Sigmoid colon (tissue), 7 donors: ENCODE data around the gene CCDC152. TPM values are rescaled to one million over a fixed set of nuclear protein-coding genes. Genes with fewer than 3 reads are reported as not detected.

Experiments used
- DNase-seq: peaks from one replicate; pipeline ENCODE4 v3.0.0-alpha.2; 2019
- H3K27ac ChIP-seq, 4 donors: fragments of 200-600 bp; sonication (generic); one replicate each; pipeline ENCODE4 v1.5.1; 2016 to 2019; ENCODE audit warnings: mild to moderate bottlenecking in 1 of 4
- H3K27me3 ChIP-seq, 3 donors: fragments of 200-600 bp; sonication (generic); one replicate each; pipeline ENCODE4 v1.5.1; 2019; ENCODE audit warnings: mild to moderate bottlenecking in 1 of 3
- H3K36me3 ChIP-seq, 4 donors: fragments of 200-600 bp; sonication (generic); one replicate each; pipeline ENCODE4 v1.5.1; 2016 to 2019
- H3K4me1 ChIP-seq, 4 donors: fragments of 200-600 bp; sonication (generic); one replicate each; pipeline ENCODE4 v1.5.1; 2017 to 2019
- H3K4me3 ChIP-seq, 4 donors: fragments of 200-600 bp; sonication (generic); one replicate each; pipeline ENCODE4 v1.5.1; 2017 to 2019; ENCODE audit warnings: mild to moderate bottlenecking in 2 of 4, moderate library complexity in 1 of 4
- H3K9me3 ChIP-seq, 4 donors: fragments of 200-600 bp in 3 of 4; sonication (generic) in 3 of 4; one replicate each; pipeline versions ENCODE4 v1.5.1 to v1.6.1; 2013 to 2019
- EP300 ChIP-seq, 4 donors: sonication (generic); formaldehyde crosslinking; IDR thresholded peaks; one replicate each; pipeline ENCODE4 v1.6.1; 2017; ENCODE audit warnings: antibody characterized with exemption in 4 of 4
- POLR2A ChIP-seq, 2 donors: fragments of 450-650 bp; IDR thresholded peaks; one replicate each; pipeline ENCODE4 v1.6.1; 2016; ENCODE audit warnings: antibody characterized with exemption in 2 of 2, mild to moderate bottlenecking in 2 of 2, moderate library complexity in 2 of 2
- POLR2AphosphoS5 ChIP-seq, 4 donors: sonication (generic); formaldehyde crosslinking; IDR thresholded peaks; one replicate each; pipeline ENCODE4 v1.6.1; 2017; ENCODE audit warnings: antibody characterized with exemption in 4 of 4
- WGBS, 2 donors: extraction: QIAGEN DNeasy Blood & Tissue Kit; methylation state at CpG; one replicate each; pipeline ENCODE4 v1.1.7; 2013; 5-methylcytosine and 5-hydroxymethylcytosine counted together
- intact Hi-C: fragments of 100-400 bp; cut with DNase I; formaldehyde crosslinking; loops from one replicate; pipeline ENCODE4 v1.15.1; 2023
- polyA plus RNA-seq, 3 donors: library from polyadenylated mRNA; stranded (reverse); fragments of 200-250 nt; gene quantifications; one replicate each; pipeline ENCODE4 v1.2.3, GENCODE V29; 2013
- total RNA-seq, 4 donors: library from RNA; depleted of rRNA; stranded (reverse); fragments of >200 nt; gene quantifications; one replicate each; pipeline ENCODE4 v1.1.0, GENCODE V29; 2016
- TF ChIP-seq, protein P1 (sequence below), 4 experiments: fragments of 450-650 bp in 3 of 4; fragments of 200-600 bp in 1 of 4; IDR thresholded peaks; one replicate each; pipeline ENCODE4 v1.5.1; 2016 to 2019; ENCODE audit warnings: antibody characterized with exemption in 4 of 4, mild to moderate bottlenecking in 3 of 4, moderate library complexity in 2 of 4
- donor health status: healthy with polysubstance abuse.
- donor health status: Bipolar disorder and iron deficiency.
- donor health status: healthy.

CCDC152 gene
- total and polyA plus RNA-seq, 7 donors, result 0.41 to 3.2 (median 1.5) TPM; not detected in 1

GRCh38 chr5:42784132-42784531 lies 27.5 kb downstream of the CCDC152 start:
- no peak overlapping the region for H3K4me3 ChIP-seq
- no peaks in the 10 kb centered on the region for H3K4me1 ChIP-seq
- H3K9me3 ChIP-seq, result peaks cover 0 to 8% (median 3%) of the 10 kb centered on the region in 4 donors
- no peaks in the 10 kb centered on the region for H3K36me3 ChIP-seq
- intact Hi-C loops, result no loop called here
- TF ChIP-seq, protein P1, sequence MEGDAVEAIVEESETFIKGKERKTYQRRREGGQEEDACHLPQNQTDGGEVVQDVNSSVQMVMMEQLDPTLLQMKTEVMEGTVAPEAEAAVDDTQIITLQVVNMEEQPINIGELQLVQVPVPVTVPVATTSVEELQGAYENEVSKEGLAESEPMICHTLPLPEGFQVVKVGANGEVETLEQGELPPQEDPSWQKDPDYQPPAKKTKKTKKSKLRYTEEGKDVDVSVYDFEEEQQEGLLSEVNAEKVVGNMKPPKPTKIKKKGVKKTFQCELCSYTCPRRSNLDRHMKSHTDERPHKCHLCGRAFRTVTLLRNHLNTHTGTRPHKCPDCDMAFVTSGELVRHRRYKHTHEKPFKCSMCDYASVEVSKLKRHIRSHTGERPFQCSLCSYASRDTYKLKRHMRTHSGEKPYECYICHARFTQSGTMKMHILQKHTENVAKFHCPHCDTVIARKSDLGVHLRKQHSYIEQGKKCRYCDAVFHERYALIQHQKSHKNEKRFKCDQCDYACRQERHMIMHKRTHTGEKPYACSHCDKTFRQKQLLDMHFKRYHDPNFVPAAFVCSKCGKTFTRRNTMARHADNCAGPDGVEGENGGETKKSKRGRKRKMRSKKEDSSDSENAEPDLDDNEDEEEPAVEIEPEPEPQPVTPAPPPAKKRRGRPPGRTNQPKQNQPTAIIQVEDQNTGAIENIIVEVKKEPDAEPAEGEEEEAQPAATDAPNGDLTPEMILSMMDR (IDR thresholded peaks at IDR 0.05), result no peak
- TF ChIP-seq EP300 (IDR thresholded peaks at IDR 0.05) (no peak), POLR2A (IDR thresholded peaks at IDR 0.05) (no peak), POLR2AphosphoS5 (IDR thresholded peaks at IDR 0.05) (no peak)
- H3K27ac ChIP-seq, result no peak overlapping the region
- 92 to 93% methylated on average over 1 of the region's 1 CpG for WGBS, 2 donors
- DNase-seq, result no peak
- no peaks in the 10 kb centered on the region for H3K27me3 ChIP-seq

DNA sequence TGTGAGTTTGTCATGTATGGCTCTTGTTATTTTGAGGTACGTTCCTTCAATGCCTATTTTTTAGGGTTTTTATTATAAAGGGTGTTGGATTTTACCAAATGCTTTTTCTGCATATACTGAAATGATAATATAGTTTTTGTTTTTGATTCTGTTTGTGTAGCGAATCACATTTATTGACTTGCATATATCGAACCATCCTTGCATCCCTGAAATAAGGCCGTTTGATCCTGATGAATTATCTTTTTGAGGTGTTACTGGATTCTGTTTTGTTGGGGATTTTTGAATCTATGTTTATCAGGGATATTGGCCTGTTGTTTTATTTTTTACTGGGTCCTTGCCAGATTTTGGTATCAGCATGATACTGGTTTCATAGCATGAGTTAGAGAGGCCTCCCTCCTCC lies 29.1 kb downstream of the CCDC152 start:
- no peak for DNase-seq
- Histone ChIP-seq H3K27me3 (no peaks in the 10 kb centered on the region), H3K4me3 (no peak overlapping the region), H3K36me3 (no peaks in the 10 kb centered on the region), H3K27ac (no peak overlapping the region), H3K9me3 (peaks cover 0 to 8% (median 3%) of the 10 kb centered on the region in 4 donors), H3K4me1 (no peaks in the 10 kb centered on the region)
- 94 to 96% methylated on average over 4 of the region's 4 CpGs for WGBS, 2 donors
- intact Hi-C loops, result no loop called here
- TF ChIP-seq POLR2AphosphoS5 (IDR thresholded peaks at IDR 0.05), result no peak
- TF ChIP-seq, protein P1 (IDR thresholded peaks at IDR 0.05), result no peak
- no peak for TF ChIP-seq EP300 (IDR thresholded peaks at IDR 0.05)
- TF ChIP-seq POLR2A (IDR thresholded peaks at IDR 0.05), result no peak

- DNase-seq, result no peak
- H3K36me3 ChIP-seq, result no peaks in the 10 kb centered on the region
- H3K27me3 ChIP-seq, result no peaks in the 10 kb centered on the region
- TF ChIP-seq POLR2A (IDR thresholded peaks at IDR 0.05), result no peak
- no peak for TF ChIP-seq EP300 (IDR thresholded peaks at IDR 0.05)
- TF ChIP-seq, protein P1 (IDR thresholded peaks at IDR 0.05), result no peak
- TF ChIP-seq POLR2AphosphoS5 (IDR thresholded peaks at IDR 0.05), result no peak
- no peak overlapping the region for H3K27ac ChIP-seq
- H3K4me3 ChIP-seq, result no peak overlapping the region
- H3K4me1 ChIP-seq, result no peaks in the 10 kb centered on the region
- peaks cover 0 to 8% (median 3%) of the 10 kb centered on the region in 4 donors for H3K9me3 ChIP-seq
- intact Hi-C loops, result no loop called here
Observed at GRCh38 chr5:42787073-42787472, 30.5 kb downstream of the CCDC152 start.

- WGBS, 2 donors, result 14 to 64% methylated on average over 1 of the region's 1 CpG
- H3K9me3 ChIP-seq, result peaks cover 0 to 8% (median 3%) of the 10 kb centered on the region in 4 donors
- TF ChIP-seq EP300 (IDR thresholded peaks at IDR 0.05) (no peak), POLR2A (IDR thresholded peaks at IDR 0.05) (no peak), POLR2AphosphoS5 (IDR thresholded peaks at IDR 0.05) (no peak)
- TF ChIP-seq, protein P1 (IDR thresholded peaks at IDR 0.05), result no peak
- DNase-seq, result no peak
- H3K27ac ChIP-seq, result no peak overlapping the region
- intact Hi-C loops, result no loop called here
- no peaks in the 10 kb centered on the region for H3K4me1 ChIP-seq
- no peak overlapping the region for H3K4me3 ChIP-seq
- no peaks in the 10 kb centered on the region for H3K27me3 ChIP-seq
- H3K36me3 ChIP-seq, result no peaks in the 10 kb centered on the region
Observed at GRCh38 chr5:42787845-42788244, 31.2 kb downstream of the CCDC152 start.

GRCh38 chr5:42791151-42791550 lies 34.5 kb downstream of the CCDC152 start:
- H3K27me3 ChIP-seq, result no peaks in the 10 kb centered on the region
- DNase-seq, result no peak
- no peak overlapping the region for H3K4me3 ChIP-seq
- no peak for TF ChIP-seq EP300 (IDR thresholded peaks at IDR 0.05)
- TF ChIP-seq POLR2A (IDR thresholded peaks at IDR 0.05), result no peak
- no peak for TF ChIP-seq POLR2AphosphoS5 (IDR thresholded peaks at IDR 0.05)
- intact Hi-C loops, result no loop called here
- no peaks in the 10 kb centered on the region for H3K36me3 ChIP-seq
- no peak overlapping the region for H3K27ac ChIP-seq
- H3K9me3 ChIP-seq, result peaks cover 0 to 8% (median 3%) of the 10 kb centered on the region in 4 donors
- no peaks in the 10 kb centered on the region for H3K4me1 ChIP-seq
